Psoas muscle (tissue), 8 donors: Measurements from ENCODE around the gene AHCTF1. TPM values are rescaled to one million over a fixed set of nuclear protein-coding genes. Genes with fewer than 3 reads are reported as not detected.

Source experiments
- ATAC-seq, 4 donors: fragments of 200-7000 bp; cut with Tn5 transposase; one replicate each; pipeline ENCODE4 v1.9.1; 2020; ENCODE audit warnings: moderate library complexity in 3 of 4, mild to moderate bottlenecking in 2 of 4
- DNase-seq, 2 donors: peaks; one replicate each; pipeline ENCODE4 v3.0.0-alpha.2; 2020
- H3K27ac ChIP-seq: fragments of 200-600 bp; one replicate; pipeline ENCODE4 v1.8.0; 2022
- H3K27me3 ChIP-seq, 3 donors: fragments of 200-600 bp in 1 of 3; one replicate each; pipeline versions ENCODE4 v1.6.1 to v1.8.0; 2013 to 2022; ENCODE audit warnings: low read length in 2 of 3, mild to moderate bottlenecking in 2 of 3, moderate library complexity in 1 of 3; ENCODE audit not compliant: insufficient read depth in 3 of 3
- H3K36me3 ChIP-seq, 2 donors: fragments of 200-600 bp in 1 of 2; one replicate each; pipeline versions ENCODE4 v1.6.1 to v1.8.0; 2013 to 2022; ENCODE audit warnings: low read depth in 1 of 2, mild to moderate bottlenecking in 1 of 2, moderate library complexity in 1 of 2; ENCODE audit not compliant: insufficient read depth in 1 of 2
- H3K4me1 ChIP-seq: fragments of 200-600 bp; one replicate; pipeline ENCODE4 v1.8.0; 2022
- H3K4me3 ChIP-seq: fragments of 200-600 bp; one replicate; pipeline ENCODE4 v1.8.0; 2022; ENCODE audit warnings: mild to moderate bottlenecking
- H3K9me3 ChIP-seq: fragments of 200-600 bp; one replicate; pipeline ENCODE4 v1.8.0; 2022
- WGBS, 3 donors: extraction: QIAGEN DNeasy Blood & Tissue Kit; methylation state at CpG; one replicate each; pipeline versions ENCODE4 v1.1.6 to v1.1.7; 2013; 5-methylcytosine and 5-hydroxymethylcytosine counted together
- intact Hi-C, 2 donors: fragments of 100-400 bp; cut with DNase I; formaldehyde crosslinking; loops; one replicate each; pipeline versions ENCODE4 v1.11.0 to v1.14.2; 2022
- long read RNA-seq, 2 donors: library from polyadenylated mRNA; unstranded; transcript quantifications; one replicate each; pipeline ENCODE4 v2.0.0, GENCODE V29; 2021
- polyA plus RNA-seq, 3 donors: library from polyadenylated mRNA; stranded (reverse); fragments of 200-250 nt; gene quantifications; one replicate each; pipeline ENCODE4 v1.2.3, GENCODE V29; 2013
- total RNA-seq, 4 donors: library from RNA; stranded (reverse); fragmentation: NEBNext Ultra II Directional in 2 of 4; extraction: Animal tissue kit (Norgen Biotek cat#: 25700) in 2 of 4; gene quantifications; one replicate each; pipeline versions ENCODE4 v1.2.1 to v1.2.4, GENCODE V29; 2021 to 2023
- TF ChIP-seq, protein P1 (sequence below): fragments of 200-600 bp; IDR thresholded peaks from one replicate; pipeline ENCODE4 v1.8.0; 2022; ENCODE audit warnings: antibody characterized with exemption
- donor health status: healthy with polysubstance abuse.
- donor health status: DM: no; HTN: no; CAD: no; lungs with moderate emphysema.
- donor health status: Bipolar disorder and iron deficiency.
- donor health status: healthy.
- donor health status: DM: yes; HTN: yes; CAD: no.
- donor health status: DM: no; HTN: no; CAD: no.
- donor health status: DM: no; HTN: no; CAD: no.
- donor health status: DM: yes; HTN: yes; CAD: no.

The AHCTF1 gene, protein sequence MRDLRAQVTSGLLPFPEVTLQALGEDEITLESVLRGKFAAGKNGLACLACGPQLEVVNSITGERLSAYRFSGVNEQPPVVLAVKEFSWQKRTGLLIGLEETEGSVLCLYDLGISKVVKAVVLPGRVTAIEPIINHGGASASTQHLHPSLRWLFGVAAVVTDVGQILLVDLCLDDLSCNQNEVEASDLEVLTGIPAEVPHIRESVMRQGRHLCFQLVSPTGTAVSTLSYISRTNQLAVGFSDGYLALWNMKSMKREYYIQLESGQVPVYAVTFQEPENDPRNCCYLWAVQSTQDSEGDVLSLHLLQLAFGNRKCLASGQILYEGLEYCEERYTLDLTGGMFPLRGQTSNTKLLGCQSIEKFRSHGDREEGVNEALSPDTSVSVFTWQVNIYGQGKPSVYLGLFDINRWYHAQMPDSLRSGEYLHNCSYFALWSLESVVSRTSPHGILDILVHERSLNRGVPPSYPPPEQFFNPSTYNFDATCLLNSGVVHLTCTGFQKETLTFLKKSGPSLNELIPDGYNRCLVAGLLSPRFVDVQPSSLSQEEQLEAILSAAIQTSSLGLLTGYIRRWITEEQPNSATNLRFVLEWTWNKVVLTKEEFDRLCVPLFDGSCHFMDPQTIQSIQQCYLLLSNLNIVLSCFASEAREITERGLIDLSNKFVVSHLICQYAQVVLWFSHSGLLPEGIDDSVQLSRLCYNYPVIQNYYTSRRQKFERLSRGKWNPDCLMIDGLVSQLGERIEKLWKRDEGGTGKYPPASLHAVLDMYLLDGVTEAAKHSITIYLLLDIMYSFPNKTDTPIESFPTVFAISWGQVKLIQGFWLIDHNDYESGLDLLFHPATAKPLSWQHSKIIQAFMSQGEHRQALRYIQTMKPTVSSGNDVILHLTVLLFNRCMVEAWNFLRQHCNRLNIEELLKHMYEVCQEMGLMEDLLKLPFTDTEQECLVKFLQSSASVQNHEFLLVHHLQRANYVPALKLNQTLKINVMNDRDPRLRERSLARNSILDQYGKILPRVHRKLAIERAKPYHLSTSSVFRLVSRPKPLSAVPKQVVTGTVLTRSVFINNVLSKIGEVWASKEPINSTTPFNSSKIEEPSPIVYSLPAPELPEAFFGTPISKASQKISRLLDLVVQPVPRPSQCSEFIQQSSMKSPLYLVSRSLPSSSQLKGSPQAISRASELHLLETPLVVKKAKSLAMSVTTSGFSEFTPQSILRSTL (N-terminal part only)
- total RNA-seq (10 to 100 TPM; 16.8 to 29.6 (median 25.3) TPM), polyA plus RNA-seq (10 to 100 TPM in 1 of 3 donors, 1 to 10 TPM in 2; 9.0 to 19.1 (median 9.5) TPM)
- long read RNA-seq, donor 1, partial matches to known transcripts: 3 of 4 reads
- long read RNA-seq, donor 1, other reads (novel, unspliced or antisense): 1 of 4 reads
- long read RNA-seq, donor 2, partial matches to known transcripts: 10 of 12 reads
- long read RNA-seq, donor 2, other reads (novel, unspliced or antisense): 2 of 12 reads

DNA sequence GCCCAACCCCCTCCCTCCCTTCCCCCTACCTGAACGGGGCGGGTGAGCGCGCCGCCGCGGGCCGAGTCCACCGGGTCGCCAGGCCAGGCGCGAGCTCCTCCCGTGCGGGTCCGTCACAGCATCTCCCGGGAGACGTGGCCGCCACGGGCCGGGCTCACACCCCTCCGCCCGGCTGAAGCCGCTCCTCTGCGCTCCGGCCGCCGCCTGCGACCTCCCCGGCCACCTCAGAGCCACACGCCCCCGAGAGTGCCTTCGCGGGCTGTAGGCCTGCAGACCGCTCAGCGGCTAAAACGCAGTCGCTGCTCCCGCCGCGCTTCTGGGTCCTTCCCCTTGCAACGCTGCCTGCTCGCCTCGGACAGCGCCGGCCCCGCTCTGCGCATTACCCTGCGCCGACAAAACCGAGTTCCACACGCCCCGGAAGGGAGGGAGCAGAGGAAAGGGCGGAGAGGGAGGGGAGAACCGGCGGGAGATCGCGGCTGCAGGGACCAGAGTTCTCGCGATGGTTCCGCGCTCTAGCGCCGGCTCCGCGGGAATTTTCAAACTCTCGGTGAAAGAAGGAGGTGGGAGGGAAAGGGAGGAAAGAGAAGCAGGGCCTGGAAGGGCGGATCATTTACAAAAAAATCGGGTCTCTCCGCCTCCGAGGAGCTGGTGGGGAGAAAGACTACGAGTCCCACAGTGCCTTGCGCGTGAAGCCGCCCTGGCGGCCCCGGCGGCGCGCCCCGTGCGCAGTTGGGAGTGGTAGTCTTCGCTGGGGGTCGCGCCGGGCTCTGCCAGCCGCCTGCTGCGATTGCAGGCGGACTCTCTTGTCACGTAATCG, at the start of gene AHCTF1:
TSS of gene AHCTF1 (minus strand) at position 400 of the 817 bp plus-strand sequence. CDS start 13,578 bp downstream, outside the sequence.
- intact Hi-C loops: loop anchor here (10.0 kb wide), 3 partner anchors 153 to 273 kb away; partner anchors contain the start of gene ZNF669 (in 1 of the 2)

DNA sequence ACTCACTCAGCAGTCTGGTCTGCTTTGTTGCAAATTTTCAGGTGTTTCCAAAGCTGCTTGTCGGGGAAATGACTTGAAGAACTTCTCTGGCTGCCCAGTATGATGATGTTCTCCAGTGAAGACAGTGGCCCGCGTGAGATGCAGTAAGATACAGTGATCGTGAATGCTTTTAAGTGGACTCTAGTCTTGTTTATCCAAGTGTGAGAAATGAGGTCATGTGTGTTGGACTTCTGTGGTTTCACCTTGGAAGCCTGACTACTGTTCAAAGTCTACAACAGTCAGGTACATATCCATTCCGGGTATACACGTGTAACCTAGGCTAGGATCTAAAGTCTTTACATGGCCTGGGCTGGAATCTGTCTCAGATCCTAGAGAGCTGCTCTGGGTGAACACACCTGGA, 47.0 kb upstream of the AHCTF1 start:
- no peaks in the 10 kb centered on the region for H3K27me3 ChIP-seq
- H3K27ac ChIP-seq: no peak overlapping the region
- no peaks in the 10 kb centered on the region for H3K36me3 ChIP-seq
- H3K4me3 ChIP-seq: no peak overlapping the region
- 98 to 99% (median 99%) methylated on average over 6 of the region's 6 CpGs for WGBS, 3 donors
- DNase-seq: no peak
- TF ChIP-seq, protein P1, sequence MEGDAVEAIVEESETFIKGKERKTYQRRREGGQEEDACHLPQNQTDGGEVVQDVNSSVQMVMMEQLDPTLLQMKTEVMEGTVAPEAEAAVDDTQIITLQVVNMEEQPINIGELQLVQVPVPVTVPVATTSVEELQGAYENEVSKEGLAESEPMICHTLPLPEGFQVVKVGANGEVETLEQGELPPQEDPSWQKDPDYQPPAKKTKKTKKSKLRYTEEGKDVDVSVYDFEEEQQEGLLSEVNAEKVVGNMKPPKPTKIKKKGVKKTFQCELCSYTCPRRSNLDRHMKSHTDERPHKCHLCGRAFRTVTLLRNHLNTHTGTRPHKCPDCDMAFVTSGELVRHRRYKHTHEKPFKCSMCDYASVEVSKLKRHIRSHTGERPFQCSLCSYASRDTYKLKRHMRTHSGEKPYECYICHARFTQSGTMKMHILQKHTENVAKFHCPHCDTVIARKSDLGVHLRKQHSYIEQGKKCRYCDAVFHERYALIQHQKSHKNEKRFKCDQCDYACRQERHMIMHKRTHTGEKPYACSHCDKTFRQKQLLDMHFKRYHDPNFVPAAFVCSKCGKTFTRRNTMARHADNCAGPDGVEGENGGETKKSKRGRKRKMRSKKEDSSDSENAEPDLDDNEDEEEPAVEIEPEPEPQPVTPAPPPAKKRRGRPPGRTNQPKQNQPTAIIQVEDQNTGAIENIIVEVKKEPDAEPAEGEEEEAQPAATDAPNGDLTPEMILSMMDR: no peak
- intact Hi-C loops: no loop called here
- no peaks in the 10 kb centered on the region for H3K4me1 ChIP-seq
- H3K9me3 ChIP-seq: no peaks in the 10 kb centered on the region
- ATAC-seq: no peak

More for the DNA sequence above, at the start of gene AHCTF1:
- Histone ChIP-seq H3K36me3 (peaks cover 0 to 18% of the 10 kb centered on the region in 2 donors), H3K27me3 (no peaks in the 10 kb centered on the region), H3K27ac (peak within 1 kb of the TSS; percentile 98), H3K4me1 (peaks cover 20% of the 10 kb centered on the region), H3K9me3 (no peaks in the 10 kb centered on the region), H3K4me3 (peak within 1 kb of the TSS; percentile 98)
- 0 to 1% (median 0%) methylated on average over 78 to 88 of the region's 90 CpGs for WGBS, 3 donors
- ATAC-seq: peak; percentile 97 to 98 (median 98)
- TF ChIP-seq, protein P1: no peak
- peak; percentile 95 to 98 for DNase-seq

DNA sequence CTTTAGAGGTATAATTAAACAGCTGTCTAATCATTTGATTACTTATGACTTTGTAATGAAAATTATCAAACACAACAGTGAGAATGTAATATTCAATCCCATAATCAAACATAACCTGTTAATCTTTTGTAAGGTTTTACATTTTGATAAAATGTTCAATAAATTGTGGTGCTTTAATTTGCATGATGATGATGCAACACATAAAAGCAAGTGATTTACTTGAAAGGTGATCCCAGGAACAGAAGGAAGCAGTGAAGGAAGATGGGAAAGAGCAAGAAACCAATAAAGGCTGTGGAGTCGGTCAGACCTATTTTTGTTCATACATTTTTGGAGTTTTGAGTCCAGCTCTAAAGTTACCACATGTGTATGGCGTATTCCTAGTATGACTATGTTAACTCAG, 46.5 kb upstream of the AHCTF1 start:
- H3K4me3 ChIP-seq: no peak overlapping the region
- H3K4me1 ChIP-seq: no peaks in the 10 kb centered on the region
- 94 to 97% (median 97%) methylated on average over 2 of the region's 2 CpGs for whole genome bisulfite sequencing, 3 donors
- ATAC-seq (no peak), DNase-seq (no peak)
- no peaks in the 10 kb centered on the region for H3K27me3 ChIP-seq
- no peaks in the 10 kb centered on the region for H3K9me3 ChIP-seq
- no peak overlapping the region for H3K27ac ChIP-seq
- no peaks in the 10 kb centered on the region for H3K36me3 ChIP-seq
- TF ChIP-seq, protein P1: no peak
- intact Hi-C loops: no loop called here
